Measurements from ENCODE around the gene FOSB. TPM values are rescaled to one million over a fixed set of nuclear protein-coding genes. Genes with fewer than 3 reads are reported as not detected.

The FOSB gene
- polyA plus RNA-seq, 2 of the 4 experiments (the other 2 are of a cell fraction), result 0.57 to 48.8 TPM

DNA sequence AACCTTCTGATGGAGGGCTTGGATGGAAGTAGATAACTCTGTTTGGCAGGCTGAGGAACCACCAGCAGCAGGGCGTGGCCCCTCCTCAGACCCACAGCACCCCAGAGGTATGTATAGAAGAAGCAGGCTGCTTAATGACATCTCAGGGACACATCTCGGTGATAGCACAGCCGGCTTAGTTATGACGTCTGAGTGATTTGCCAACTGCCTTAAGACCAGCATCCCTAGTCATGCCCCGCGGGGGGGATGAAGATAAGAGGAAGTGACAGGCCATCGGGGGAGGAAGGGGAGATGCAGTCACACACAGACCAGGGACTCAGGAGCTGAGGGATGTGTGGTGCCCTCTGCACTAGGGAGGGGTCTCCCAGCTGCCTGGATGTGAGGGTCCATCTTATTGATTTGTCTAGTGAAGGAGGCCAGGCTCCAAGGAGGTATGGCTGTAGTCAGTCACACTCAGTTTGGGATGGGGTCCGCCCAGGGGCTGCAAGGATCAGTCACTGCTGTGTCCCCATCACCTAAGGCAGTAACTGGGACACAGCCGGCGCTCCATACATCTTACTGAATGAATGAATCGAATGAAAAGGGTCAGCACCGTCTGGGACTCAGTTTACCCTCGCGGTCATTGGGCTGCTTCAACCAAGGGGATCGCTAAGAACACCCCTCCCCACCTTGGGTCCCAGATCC is 24.9 kb upstream of the FOSB start:
- DNase-seq (ENCODE audit: low read depth in 1 of 2, low spot score in 1 of 2), result peak in 1 of 2 experiments; percentile 93
- H3K4me2 ChIP-seq, result peak overlapping the region; percentile 99
- H3K4me1 ChIP-seq, result peaks cover 31% of the 10 kb centered on the region
- no peaks in the 10 kb centered on the region for H3K9me3 ChIP-seq
- H3K4me3 ChIP-seq, result peak overlapping the region; percentile 49
- 7% methylated on average over 15 of the region's 15 CpGs for WGBS (ENCODE audit: missing lambda C conversion rate)
- FAIRE-seq, result no peak
- TF ChIP-seq JUNB (IDR thresholded peaks at IDR 0.05), result no peak
- TF ChIP-seq HOXA7 (CRISPR knock-in tag; IDR thresholded peaks at IDR 0.05), result 0 out of 2 replicates have a peak, but pooled peaks have one; percentile 46
- TF ChIP-seq HOXB13 (CRISPR knock-in tag; IDR thresholded peaks at IDR 0.05; ENCODE audit: low read depth), result 0 out of 2 replicates have a peak, but pooled peaks have one; percentile 19
- no peak for TF ChIP-seq ZSCAN20 (CRISPR knock-in tag; IDR thresholded peaks at IDR 0.05)
- no peak for TF ChIP-seq MAZ (IDR thresholded peaks at IDR 0.05; ENCODE audit: borderline replicate concordance, low read depth, low read length)
- TF ChIP-seq HOXB5 (CRISPR knock-in tag; IDR thresholded peaks at IDR 0.05), result 0 out of 2 replicates have a peak, but pooled peaks have one; percentile 18
- ChIA-PET POLR2A (interaction anchor here (4.6 kb wide), 1 partner anchor 25 kb away, joined by 40 read pairs; the partner anchor contains the start of gene FOSB), CTCF (interaction anchor here (0.6 to 27.6 kb wide), 4 partner anchors 15 to 50 kb away, joined by 3 to 1883 read pairs (median 310); partner anchors contain the start of genes ERCC1, FOSB, PPM1N and RTN2)
- H3K27ac ChIP-seq, result peak overlapping the region; percentile 86 to 90
- ATAC-seq, result peak; percentile 10 to 16

DNA sequence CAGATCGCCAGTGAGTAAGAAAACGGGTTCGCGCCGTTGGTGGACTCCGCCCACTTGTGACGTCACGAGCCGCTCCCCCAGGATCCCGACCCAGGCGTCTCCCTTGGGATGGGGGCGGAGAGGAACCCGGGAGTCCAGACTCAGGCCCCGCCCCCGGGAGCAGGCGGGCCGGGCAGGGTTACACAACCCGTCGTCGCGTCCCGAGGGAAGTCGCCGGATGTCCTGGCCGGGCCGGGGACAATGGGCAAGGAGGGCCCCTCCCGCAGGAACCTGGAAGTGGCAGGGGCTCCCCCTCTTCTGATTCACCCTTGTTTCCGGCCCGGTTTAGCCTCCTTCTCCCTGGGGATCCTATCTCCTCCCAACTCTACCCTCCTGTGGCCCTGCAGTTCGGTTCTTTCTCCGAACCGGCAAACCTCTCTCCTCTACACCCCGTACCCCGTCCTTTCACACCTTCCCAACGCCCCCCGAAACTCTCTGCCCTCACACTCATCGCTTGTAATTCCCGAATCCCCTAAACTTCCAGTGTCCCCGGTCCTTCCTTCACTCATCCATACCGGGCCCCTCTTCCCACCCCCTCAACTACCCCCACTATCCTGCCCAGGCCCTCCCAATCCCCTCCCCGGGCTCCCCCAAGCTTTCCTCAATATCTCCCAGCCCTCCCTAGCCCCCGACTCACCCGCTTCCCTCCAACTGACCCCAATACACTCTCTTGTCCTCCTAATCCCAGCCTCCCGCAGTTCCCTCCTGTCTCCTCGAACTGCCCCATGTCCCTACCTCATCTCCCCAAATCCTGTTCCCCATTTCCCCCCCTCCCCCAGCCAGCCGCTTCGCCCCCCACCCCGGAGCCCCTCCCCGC is 24.1 kb upstream of the FOSB start:
- H3K4me1 ChIP-seq, result peaks cover 35% of the 10 kb centered on the region
- H3K9me3 ChIP-seq, result no peaks in the 10 kb centered on the region
- ChIA-PET POLR2A (no interaction called here), CTCF (interaction anchor here (0.6 to 27.6 kb wide), 3 partner anchors 20 to 49 kb away, joined by 3 to 1883 read pairs (median 418); partner anchors contain the start of genes ERCC1, FOSB, PPM1N and RTN2)
- H3K27ac ChIP-seq, result peak overlapping the region; percentile 86 to 90
- 2% methylated on average over 41 of the region's 49 CpGs for WGBS (ENCODE audit: missing lambda C conversion rate)
- ATAC-seq, result peak; percentile 67 to 70
- no peak for FAIRE-seq
- DNase-seq (ENCODE audit: low read depth in 1 of 2, low spot score in 1 of 2), result peak; percentile 98
- TF ChIP-seq POLR2A (IDR thresholded peaks at IDR 0.05; ENCODE audit: low read length), result peak; percentile 45; the same call in 1 of the 2 replicates
- TF ChIP-seq, protein P1, sequence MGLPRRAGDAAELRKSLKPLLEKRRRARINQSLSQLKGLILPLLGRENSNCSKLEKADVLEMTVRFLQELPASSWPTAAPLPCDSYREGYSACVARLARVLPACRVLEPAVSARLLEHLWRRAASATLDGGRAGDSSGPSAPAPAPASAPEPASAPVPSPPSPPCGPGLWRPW (IDR thresholded peaks at IDR 0.05), result no peak
- peak; percentile 47; the same call in 1 of the 2 replicates for TF ChIP-seq MYC (IDR thresholded peaks at IDR 0.05; ENCODE audit: borderline replicate concordance, low read length)
- no peak for TF ChIP-seq BHLHE40 (IDR thresholded peaks at IDR 0.05; ENCODE audit: low read depth, low read length)
- peak; percentile 80; the same call in 1 of the 2 replicates for TF ChIP-seq HOXA7 (CRISPR knock-in tag; IDR thresholded peaks at IDR 0.05)
- no peak for TF ChIP-seq HDAC2 (IDR thresholded peaks at IDR 0.05)
- TF ChIP-seq RNF2 (IDR thresholded peaks at IDR 0.05; ENCODE audit: borderline replicate concordance, low read depth), result no peak
- peak; percentile 20; the same call in 1 of the 2 replicates for TF ChIP-seq RARB (CRISPR knock-in tag; IDR thresholded peaks at IDR 0.05)
- TF ChIP-seq, protein P2, sequence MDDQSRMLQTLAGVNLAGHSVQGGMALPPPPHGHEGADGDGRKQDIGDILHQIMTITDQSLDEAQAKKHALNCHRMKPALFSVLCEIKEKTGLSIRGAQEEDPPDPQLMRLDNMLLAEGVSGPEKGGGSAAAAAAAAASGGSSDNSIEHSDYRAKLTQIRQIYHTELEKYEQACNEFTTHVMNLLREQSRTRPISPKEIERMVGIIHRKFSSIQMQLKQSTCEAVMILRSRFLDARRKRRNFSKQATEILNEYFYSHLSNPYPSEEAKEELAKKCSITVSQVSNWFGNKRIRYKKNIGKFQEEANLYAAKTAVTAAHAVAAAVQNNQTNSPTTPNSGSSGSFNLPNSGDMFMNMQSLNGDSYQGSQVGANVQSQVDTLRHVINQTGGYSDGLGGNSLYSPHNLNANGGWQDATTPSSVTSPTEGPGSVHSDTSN (IDR thresholded peaks at IDR 0.05), result no peak
- no peak for TF ChIP-seq NPAS2 (CRISPR knock-in tag; IDR thresholded peaks at IDR 0.05; ENCODE audit: borderline replicate concordance)
- peak; percentile 64; the same call in 1 of the 2 replicates for TF ChIP-seq TFCP2L1 (CRISPR knock-in tag; IDR thresholded peaks at IDR 0.05)
- TF ChIP-seq, protein P3, sequence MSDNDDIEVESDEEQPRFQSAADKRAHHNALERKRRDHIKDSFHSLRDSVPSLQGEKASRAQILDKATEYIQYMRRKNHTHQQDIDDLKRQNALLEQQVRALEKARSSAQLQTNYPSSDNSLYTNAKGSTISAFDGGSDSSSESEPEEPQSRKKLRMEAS (IDR thresholded peaks at IDR 0.05), result peak; percentile 56
- peak in 1 of 2 experiments; percentile 81; a peak in 2 of 5 replicates for TF ChIP-seq JUN (IDR thresholded peaks at IDR 0.05)
- peak; percentile 12; the same call in 1 of the 2 replicates for TF ChIP-seq GATA3 (IDR thresholded peaks at IDR 0.05; ENCODE audit: borderline replicate concordance)
- TF ChIP-seq HOXB13 (CRISPR knock-in tag; IDR thresholded peaks at IDR 0.05; ENCODE audit: low read depth), result no peak
- peak; percentile 76 to 92; a peak in 3 of 4 replicates for TF ChIP-seq CEBPB (IDR thresholded peaks at IDR 0.05)
- TF ChIP-seq CBX2 (IDR thresholded peaks at IDR 0.05; ENCODE audit: borderline replicate concordance, low read depth), result no peak
- TF ChIP-seq POLR2AphosphoS2 (conservative IDR thresholded peaks at IDR 0.05; ENCODE audit: low read length), result no peak
- TF ChIP-seq RFX5 (IDR thresholded peaks at IDR 0.05), result peak; percentile 83
- TF ChIP-seq TP53 (CRISPR knock-in tag; IDR thresholded peaks at IDR 0.05), result peak; percentile 21; the same call in 1 of the 2 replicates
- no peak for TF ChIP-seq HOXB5 (CRISPR knock-in tag; IDR thresholded peaks at IDR 0.05)
- TF ChIP-seq FOXS1 (CRISPR knock-in tag; IDR thresholded peaks at IDR 0.05), result peak; percentile 72; the same call in 1 of the 2 replicates
- no peak for TF ChIP-seq ZFP36 (IDR thresholded peaks at IDR 0.05; ENCODE audit: borderline replicate concordance, partially characterized antibody)
- TF ChIP-seq MAFK (IDR thresholded peaks at IDR 0.05; ENCODE audit: partially characterized antibody), result no peak
- peak; percentile 69 for TF ChIP-seq EHF (CRISPR knock-in tag; IDR thresholded peaks at IDR 0.05)
- no peak for TF ChIP-seq ESRRA (IDR thresholded peaks at IDR 0.05; ENCODE audit: borderline replicate concordance, low read length)
- TF ChIP-seq CBX8 (IDR thresholded peaks at IDR 0.05), result no peak
- TF ChIP-seq SMC3 (IDR thresholded peaks at IDR 0.05), result 0 out of 3 replicates have a peak, but pooled peaks have one; percentile 5
- no peak for TF ChIP-seq HEYL (CRISPR knock-in tag; IDR thresholded peaks at IDR 0.05)
- no peak for TF ChIP-seq FOSL2 (IDR thresholded peaks at IDR 0.05)
- TF ChIP-seq FOSL2 (CRISPR knock-in tag; IDR thresholded peaks at IDR 0.05), result peak; percentile 79
- H3K4me3 ChIP-seq, result peak overlapping the region; percentile 49
- peak overlapping the region; percentile 99 for H3K4me2 ChIP-seq
